ENCODE data around the gene TPR. TPM values are rescaled to one million over a fixed set of nuclear protein-coding genes. Genes with fewer than 3 reads are reported as not detected.

Gene TPR
- total RNA-seq, 2 donors from 2014 or later = 68.1 to 87.0 TPM

DNA sequence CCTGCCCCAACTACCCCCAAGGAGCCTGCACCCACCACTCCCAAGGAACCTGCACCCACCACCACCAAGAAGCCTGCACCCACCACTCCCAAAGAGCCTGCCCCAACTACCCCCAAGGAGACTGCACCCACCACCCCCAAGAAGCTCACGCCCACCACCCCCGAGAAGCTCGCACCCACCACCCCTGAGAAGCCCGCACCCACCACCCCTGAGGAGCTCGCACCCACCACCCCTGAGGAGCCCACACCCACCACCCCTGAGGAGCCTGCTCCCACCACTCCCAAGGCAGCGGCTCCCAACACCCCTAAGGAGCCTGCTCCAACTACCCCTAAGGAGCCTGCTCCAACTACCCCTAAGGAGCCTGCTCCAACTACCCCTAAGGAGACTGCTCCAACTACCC, 67.6 kb downstream of the TPR start:
- H3K4me1 ChIP-seq = no peaks in the 10 kb centered on the region
- intact Hi-C loops (cut with DNase I) = no loop called here
- H3K4me3 ChIP-seq = no peak overlapping the region
- H3K27me3 ChIP-seq = no peaks in the 10 kb centered on the region
- no peaks in the 10 kb centered on the region for H3K36me3 ChIP-seq
- H3K27ac ChIP-seq = no peak overlapping the region
- TF ChIP-seq CTCF (IDR thresholded peaks at IDR 0.05) = no peak
- no peak overlapping the region for H3K9ac ChIP-seq (ENCODE audit: low read depth in 2 of 2, low read length in 2 of 2)
- no peak for DNase-seq
- no peaks in the 10 kb centered on the region for H3K9me3 ChIP-seq

GRCh38 chr1:186306533-186306932, 68.5 kb downstream of the TPR start:
- H3K9me3 ChIP-seq = no peaks in the 10 kb centered on the region
- no peaks in the 10 kb centered on the region for H3K36me3 ChIP-seq
- no peaks in the 10 kb centered on the region for H3K27me3 ChIP-seq
- no peak overlapping the region for H3K4me3 ChIP-seq
- no peak overlapping the region for H3K27ac ChIP-seq
- no peak for DNase-seq
- no peak for TF ChIP-seq CTCF (IDR thresholded peaks at IDR 0.05)
- no peak overlapping the region for H3K9ac ChIP-seq (ENCODE audit: low read depth in 2 of 2, low read length in 2 of 2)
- intact Hi-C loops (cut with DNase I) = no loop called here
- no peaks in the 10 kb centered on the region for H3K4me1 ChIP-seq

GRCh38 chr1:186304982-186305949, 69.8 kb downstream of the TPR start:
- no peaks in the 10 kb centered on the region for H3K27me3 ChIP-seq
- H3K4me1 ChIP-seq = no peaks in the 10 kb centered on the region
- H3K9ac ChIP-seq (ENCODE audit: low read depth in 2 of 2, low read length in 2 of 2) = no peak overlapping the region
- H3K27ac ChIP-seq = no peak overlapping the region
- DNase-seq = no peak
- peak; percentile 11 for TF ChIP-seq CTCF (IDR thresholded peaks at IDR 0.05)
- intact Hi-C loops (cut with DNase I) = no loop called here
- H3K9me3 ChIP-seq = no peaks in the 10 kb centered on the region
- H3K4me3 ChIP-seq = no peak overlapping the region
- H3K36me3 ChIP-seq = no peaks in the 10 kb centered on the region

GRCh38 chr1:186303911-186304310, 71.1 kb downstream of the TPR start:
- Histone ChIP-seq H3K9me3 (no peaks in the 10 kb centered on the region), H3K27ac (no peak overlapping the region), H3K27me3 (no peaks in the 10 kb centered on the region), H3K36me3 (no peaks in the 10 kb centered on the region), H3K4me3 (no peak overlapping the region), H3K9ac (ENCODE audit: low read depth in 2 of 2, low read length in 2 of 2) (no peak overlapping the region), H3K4me1 (no peaks in the 10 kb centered on the region)
- TF ChIP-seq CTCF (IDR thresholded peaks at IDR 0.05) = no peak
- intact Hi-C loops (cut with DNase I) = no loop called here
- DNase-seq = no peak

DNA sequence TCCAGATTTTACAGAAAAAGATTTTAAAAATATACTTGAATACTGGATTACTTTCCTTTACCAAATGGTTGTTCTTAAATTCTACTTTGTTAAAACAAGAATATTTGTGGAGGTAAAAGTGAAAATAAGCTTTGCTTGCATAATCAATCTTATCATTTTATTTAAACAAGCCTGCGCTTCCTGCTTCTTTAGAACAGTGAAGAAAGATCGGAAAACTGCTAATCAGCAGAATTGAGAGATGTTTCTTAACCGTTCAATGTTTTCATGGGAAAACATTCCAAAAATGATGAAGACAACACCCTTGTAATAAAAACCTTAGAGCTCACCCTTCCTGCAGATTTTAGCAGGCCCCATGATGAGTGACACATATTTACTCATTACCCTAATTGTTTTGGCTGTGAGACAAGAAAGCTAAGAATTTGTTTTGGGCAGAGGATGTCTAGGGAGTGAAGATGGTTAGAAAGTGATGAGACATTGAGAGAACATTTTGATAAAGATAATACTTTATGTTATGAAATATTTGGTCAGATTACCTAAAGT, 72.6 kb downstream of the TPR start:
- no peak overlapping the region for H3K9ac ChIP-seq (ENCODE audit: low read depth in 2 of 2, low read length in 2 of 2)
- no peak for TF ChIP-seq CTCF (IDR thresholded peaks at IDR 0.05)
- no peak for DNase-seq
- H3K4me1 ChIP-seq = no peaks in the 10 kb centered on the region
- H3K27me3 ChIP-seq = no peaks in the 10 kb centered on the region
- no peak overlapping the region for H3K27ac ChIP-seq
- H3K9me3 ChIP-seq = no peaks in the 10 kb centered on the region
- intact Hi-C loops (cut with DNase I) = no loop called here
- no peaks in the 10 kb centered on the region for H3K36me3 ChIP-seq
- no peak overlapping the region for H3K4me3 ChIP-seq

Measured in colonic mucosa (tissue), 4 donors.